ENCODE results near the gene FLACC1. TPM values are rescaled to one million over a fixed set of nuclear protein-coding genes. Genes with fewer than 3 reads are reported as not detected.

Gene FLACC1
- total and polyA plus RNA-seq, 2 of the 8 experiments (the other 6 are each of a cell fraction or from before 2014, with no cell fraction given): 0.58 TPM; not detected in 1

DNA sequence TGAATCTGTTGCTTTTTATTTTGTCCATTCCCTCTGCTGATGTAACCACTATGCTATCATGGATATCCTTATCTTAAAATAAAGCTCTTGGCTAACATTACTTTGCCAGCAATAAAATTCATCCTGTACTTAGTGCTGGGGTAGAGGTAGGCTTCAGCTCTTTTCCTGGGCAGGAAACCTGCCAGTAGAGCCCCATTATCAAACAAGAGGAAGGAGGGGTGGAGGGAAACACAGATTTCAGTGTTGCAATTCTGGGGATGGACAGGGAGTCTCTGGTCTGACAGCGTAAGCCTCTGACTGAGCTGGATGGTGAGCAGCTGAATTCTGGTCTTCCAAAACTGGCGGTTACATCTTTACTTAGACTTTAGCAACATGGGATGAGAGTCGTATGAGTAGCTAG lies 49.3 kb downstream of the FLACC1 start:
- H3K9ac ChIP-seq (replicated peaks in 1 of 4; ENCODE audit: extremely low read depth in 1 of 4, low read depth in 3 of 4, low read length in 3 of 4): no peak overlapping the region
- no peak overlapping the region for H3K27ac ChIP-seq (ENCODE audit: low read depth, low read length)
- no peak overlapping the region for H4K91ac ChIP-seq (replicated peaks; ENCODE audit: insufficient read length, low read length)
- H3K4me1 ChIP-seq (replicated peaks in 1 of 4; ENCODE audit: control insufficient read depth in 3 of 4, insufficient read depth in 4 of 4, low read length in 3 of 4): no peaks in the 10 kb centered on the region
- H3K27me3 ChIP-seq (replicated peaks in 1 of 4; ENCODE audit: control insufficient read depth in 3 of 4, extremely low read depth in 1 of 4, insufficient read depth in 3 of 4, low read length in 3 of 4): no peaks in the 10 kb centered on the region
- no peak overlapping the region for H2AK5ac ChIP-seq (ENCODE audit: low read depth, low read length)
- no peak overlapping the region for H4K8ac ChIP-seq (ENCODE audit: extremely low read depth, insufficient read depth, low read length)
- no peaks in the 10 kb centered on the region for H3K79me1 ChIP-seq (ENCODE audit: low read depth, low read length)
- no peak overlapping the region for H3K18ac ChIP-seq (ENCODE audit: extremely low read depth, low read length)
- FAIRE-seq (no peak), DNase-seq (ENCODE audit: low read depth in 1 of 2, low spot score in 2 of 2) (no peak)
- no peak overlapping the region for H2BK15ac ChIP-seq (ENCODE audit: low read length)
- ChIA-PET POLR2A (ENCODE audit: partially characterized antibody) (no interaction called here), CTCF (ENCODE audit: partially characterized antibody) (interaction anchor here (0.8 kb wide), 1 partner anchor 282 kb away, joined by 3 read pairs; no protein-coding TSS in a partner anchor)
- no peak overlapping the region for H2AFZ ChIP-seq (ENCODE audit: low read length)
- no peak overlapping the region for H3K56ac ChIP-seq (replicated peaks; ENCODE audit: insufficient read length, low read depth, low read length)
- no peak overlapping the region for H2BK5ac ChIP-seq (ENCODE audit: low read depth, low read length)
- no peak overlapping the region for H3K4me3 ChIP-seq (ENCODE audit: extremely low read depth in 1 of 4, insufficient read depth in 2 of 4, low read depth in 3 of 4, low read length in 4 of 4)
- H3K79me2 ChIP-seq (ENCODE audit: control insufficient read depth in 1 of 2, insufficient read depth in 2 of 2, low read length in 2 of 2): no peaks in the 10 kb centered on the region
- no peaks in the 10 kb centered on the region for H3K36me3 ChIP-seq (ENCODE audit: control insufficient read depth in 2 of 4, insufficient read depth in 4 of 4, low read length in 3 of 4)
- no peak overlapping the region for H3K14ac ChIP-seq (ENCODE audit: insufficient read length)
- no peak overlapping the region for H3K4me2 ChIP-seq (ENCODE audit: insufficient read depth in 1 of 2, low read depth in 2 of 2, low read length in 2 of 2)
- no peaks in the 10 kb centered on the region for H3K23me2 ChIP-seq (ENCODE audit: low read depth, low read length)
- no peak overlapping the region for H3K23ac ChIP-seq (ENCODE audit: insufficient read length)
- H2BK20ac ChIP-seq (ENCODE audit: low read length): no peak overlapping the region
- H3K9me3 ChIP-seq (ENCODE audit: insufficient read depth in 2 of 2, low read depth in 1 of 2, low read length in 1 of 2): no peaks in the 10 kb centered on the region
- no peaks in the 10 kb centered on the region for H4K20me1 ChIP-seq (replicated peaks in 1 of 2; ENCODE audit: control insufficient read depth in 1 of 2, insufficient read depth in 2 of 2, low read length in 2 of 2)
- no peak overlapping the region for H2BK12ac ChIP-seq (ENCODE audit: low read depth, low read length)
- H2BK120ac ChIP-seq (replicated peaks; ENCODE audit: low read depth, low read length): no peak overlapping the region
- no peak overlapping the region for H4K5ac ChIP-seq (ENCODE audit: insufficient read length, low read depth, low read length)
- no peak overlapping the region for H3K4ac ChIP-seq (replicated peaks; ENCODE audit: insufficient read length, low read depth, low read length)
- WGBS, 2 experiments (ENCODE audit: extremely low coverage in 1 of 2, insufficient coverage in 1 of 2, insufficient read length in 1 of 2, insufficient replicate concordance in 2 of 2, low coverage in 1 of 2, low lambda C conversion rate in 2 of 2, missing lambda C conversion rate in 1 of 2): 77% methylated on average over 3 of the region's 3 CpGs; no CpG with 5 or more reads in 1 of the 2 experiments
- TF ChIP-seq POLR2AphosphoS5 (IDR thresholded peaks at IDR 0.05; ENCODE audit: low read depth, low read length) (no peak), CBX8 (IDR thresholded peaks at IDR 0.05; ENCODE audit: borderline replicate concordance, low read depth, low read length) (no peak), SIX5 (IDR thresholded peaks at IDR 0.05; ENCODE audit: low read depth, low read length) (no peak), KDM1A (IDR thresholded peaks at IDR 0.05; ENCODE audit: borderline replicate concordance, low read length) (no peak), ZNF274 (IDR thresholded peaks at IDR 0.05; ENCODE audit: borderline replicate concordance, extremely low read depth, low read length) (no peak), TAF7 (optimal IDR thresholded peaks at IDR 0.05; ENCODE audit: borderline replicate concordance, low read depth, low read length) (no peak), SUZ12 (IDR thresholded peaks at IDR 0.05; ENCODE audit: low read length) (no peak), NRF1 (IDR thresholded peaks at IDR 0.05; ENCODE audit: low read depth, low read length) (no peak), SIN3A (conservative IDR thresholded peaks at IDR 0.05 in 1 of 2, IDR thresholded peaks at IDR 0.05 in 1 of 2; ENCODE audit: low read depth in 1 of 2, low read length in 2 of 2) (no peak), SP2 (IDR thresholded peaks at IDR 0.05; ENCODE audit: low read length) (no peak), CHD2 (IDR thresholded peaks at IDR 0.05; ENCODE audit: low read length) (no peak), JUND (IDR thresholded peaks at IDR 0.05; ENCODE audit: low read length) (no peak)
- TF ChIP-seq, protein P1, sequence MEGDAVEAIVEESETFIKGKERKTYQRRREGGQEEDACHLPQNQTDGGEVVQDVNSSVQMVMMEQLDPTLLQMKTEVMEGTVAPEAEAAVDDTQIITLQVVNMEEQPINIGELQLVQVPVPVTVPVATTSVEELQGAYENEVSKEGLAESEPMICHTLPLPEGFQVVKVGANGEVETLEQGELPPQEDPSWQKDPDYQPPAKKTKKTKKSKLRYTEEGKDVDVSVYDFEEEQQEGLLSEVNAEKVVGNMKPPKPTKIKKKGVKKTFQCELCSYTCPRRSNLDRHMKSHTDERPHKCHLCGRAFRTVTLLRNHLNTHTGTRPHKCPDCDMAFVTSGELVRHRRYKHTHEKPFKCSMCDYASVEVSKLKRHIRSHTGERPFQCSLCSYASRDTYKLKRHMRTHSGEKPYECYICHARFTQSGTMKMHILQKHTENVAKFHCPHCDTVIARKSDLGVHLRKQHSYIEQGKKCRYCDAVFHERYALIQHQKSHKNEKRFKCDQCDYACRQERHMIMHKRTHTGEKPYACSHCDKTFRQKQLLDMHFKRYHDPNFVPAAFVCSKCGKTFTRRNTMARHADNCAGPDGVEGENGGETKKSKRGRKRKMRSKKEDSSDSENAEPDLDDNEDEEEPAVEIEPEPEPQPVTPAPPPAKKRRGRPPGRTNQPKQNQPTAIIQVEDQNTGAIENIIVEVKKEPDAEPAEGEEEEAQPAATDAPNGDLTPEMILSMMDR (IDR thresholded peaks at IDR 0.05; ENCODE audit: control extremely low read depth in 1 of 3, insufficient read depth in 1 of 3, low read depth in 1 of 3, low read length in 3 of 3): no peak

Data from H1 (cell line).